Measurements from ENCODE around the gene ACSL1.

The ACSL1 gene, protein sequence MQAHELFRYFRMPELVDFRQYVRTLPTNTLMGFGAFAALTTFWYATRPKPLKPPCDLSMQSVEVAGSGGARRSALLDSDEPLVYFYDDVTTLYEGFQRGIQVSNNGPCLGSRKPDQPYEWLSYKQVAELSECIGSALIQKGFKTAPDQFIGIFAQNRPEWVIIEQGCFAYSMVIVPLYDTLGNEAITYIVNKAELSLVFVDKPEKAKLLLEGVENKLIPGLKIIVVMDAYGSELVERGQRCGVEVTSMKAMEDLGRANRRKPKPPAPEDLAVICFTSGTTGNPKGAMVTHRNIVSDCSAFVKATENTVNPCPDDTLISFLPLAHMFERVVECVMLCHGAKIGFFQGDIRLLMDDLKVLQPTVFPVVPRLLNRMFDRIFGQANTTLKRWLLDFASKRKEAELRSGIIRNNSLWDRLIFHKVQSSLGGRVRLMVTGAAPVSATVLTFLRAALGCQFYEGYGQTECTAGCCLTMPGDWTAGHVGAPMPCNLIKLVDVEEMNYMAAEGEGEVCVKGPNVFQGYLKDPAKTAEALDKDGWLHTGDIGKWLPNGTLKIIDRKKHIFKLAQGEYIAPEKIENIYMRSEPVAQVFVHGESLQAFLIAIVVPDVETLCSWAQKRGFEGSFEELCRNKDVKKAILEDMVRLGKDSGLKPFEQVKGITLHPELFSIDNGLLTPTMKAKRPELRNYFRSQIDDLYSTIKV

DNA sequence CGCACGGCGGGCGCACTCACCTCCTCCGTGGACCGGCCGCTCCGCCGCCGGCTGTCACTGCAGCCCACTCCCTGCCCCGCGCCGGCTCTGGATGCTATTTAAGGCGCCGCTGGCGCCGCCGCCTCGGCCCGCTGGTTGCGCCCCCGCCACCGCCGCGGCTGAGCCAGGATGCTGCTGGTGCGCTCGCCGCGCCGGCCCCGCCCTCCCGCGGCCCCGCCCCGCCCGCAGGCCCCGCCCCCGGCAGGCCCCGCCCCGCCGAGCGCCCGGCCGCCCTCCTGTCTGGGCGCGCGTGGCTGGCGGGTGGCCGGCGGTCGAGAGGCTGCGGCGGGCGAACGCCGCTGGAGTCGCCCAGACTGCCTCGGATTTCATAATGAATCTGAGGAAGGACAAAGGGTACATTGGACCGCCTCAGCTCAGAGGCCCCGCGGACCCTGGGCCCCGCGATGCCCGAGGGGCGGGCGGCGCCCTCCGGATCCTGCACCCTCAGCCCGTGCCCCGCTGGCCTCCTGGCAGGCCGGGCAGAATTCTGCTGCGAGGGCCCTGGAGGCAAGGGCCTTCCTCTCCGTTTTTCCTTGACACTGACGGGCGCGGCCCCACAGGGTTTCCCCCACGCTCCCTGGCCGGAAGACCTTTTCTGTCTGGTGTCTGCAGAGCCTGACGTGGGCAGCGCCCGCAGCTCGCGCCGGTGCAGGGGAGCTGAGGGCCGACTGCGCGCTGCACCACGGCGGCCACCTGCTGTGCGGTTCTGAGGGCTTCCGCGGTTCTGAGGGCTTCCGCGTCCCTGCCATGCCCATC lies at the start of gene ACSL1:
Gene ACSL1 (minus strand): TSS at position 73 of the 795 bp plus-strand sequence. CDS start 22,454 bp downstream, outside the sequence.
- DNase-seq = peak; percentile 75

DNA sequence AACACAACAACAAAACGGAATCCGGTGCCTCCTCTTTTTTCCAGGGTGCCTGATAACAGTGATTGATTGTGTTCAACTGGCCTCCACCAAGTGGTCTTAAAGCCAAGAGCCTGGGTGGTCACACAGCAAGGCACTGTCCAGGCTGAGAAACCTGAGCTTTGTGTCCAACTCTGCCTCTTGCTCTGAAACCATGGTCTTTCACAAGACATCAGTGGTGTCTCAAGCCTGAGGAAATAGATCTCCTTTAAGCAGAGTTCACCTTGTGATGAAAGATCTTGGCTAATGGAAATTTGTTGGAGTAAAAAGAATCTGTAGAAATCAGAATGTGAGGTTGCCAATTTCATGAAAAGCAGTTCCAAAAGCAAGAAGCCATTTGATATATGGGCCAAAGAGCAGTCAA lies 47.3 kb upstream of the ACSL1 start:
- DNase-seq = no peak

DNA sequence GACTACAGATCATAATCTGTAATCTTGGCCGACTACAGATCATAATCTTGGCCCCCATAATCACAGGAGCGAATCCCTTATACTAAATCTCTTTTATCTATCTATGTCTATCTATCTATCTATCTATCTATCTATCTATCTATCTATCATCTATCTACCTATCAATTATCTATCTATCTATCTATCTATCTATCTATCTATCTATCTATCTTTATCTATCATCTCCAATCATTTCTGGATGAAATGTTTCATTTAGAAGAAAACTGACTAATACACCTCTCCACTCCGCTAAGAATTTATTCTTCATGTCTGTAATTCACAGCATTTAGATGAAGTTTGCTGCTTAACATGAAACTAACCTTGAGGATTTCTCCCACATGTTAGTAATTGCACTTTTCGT lies 45.0 kb upstream of the ACSL1 start:
- no peak for DNase-seq

DNA sequence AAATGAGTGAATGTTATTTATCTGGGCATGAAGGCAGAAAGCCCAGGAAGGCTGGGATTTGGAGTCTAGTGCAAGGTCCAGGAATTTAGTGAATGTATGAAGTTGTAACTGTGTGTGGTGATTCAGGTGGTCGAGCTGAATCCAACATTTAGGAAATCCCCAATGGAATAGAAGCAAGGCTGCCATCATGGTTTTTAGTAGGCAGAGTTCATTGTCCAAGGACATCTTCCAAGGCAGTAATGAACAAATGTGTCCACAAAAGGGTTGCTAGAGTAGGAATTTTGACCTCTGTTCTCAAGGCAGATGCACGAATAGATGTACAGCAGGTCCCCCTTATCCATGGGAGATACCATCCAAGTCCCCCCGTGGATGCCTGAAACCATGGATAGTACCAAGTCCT lies 42.9 kb upstream of the ACSL1 start:
- no peak for DNase-seq

DNA sequence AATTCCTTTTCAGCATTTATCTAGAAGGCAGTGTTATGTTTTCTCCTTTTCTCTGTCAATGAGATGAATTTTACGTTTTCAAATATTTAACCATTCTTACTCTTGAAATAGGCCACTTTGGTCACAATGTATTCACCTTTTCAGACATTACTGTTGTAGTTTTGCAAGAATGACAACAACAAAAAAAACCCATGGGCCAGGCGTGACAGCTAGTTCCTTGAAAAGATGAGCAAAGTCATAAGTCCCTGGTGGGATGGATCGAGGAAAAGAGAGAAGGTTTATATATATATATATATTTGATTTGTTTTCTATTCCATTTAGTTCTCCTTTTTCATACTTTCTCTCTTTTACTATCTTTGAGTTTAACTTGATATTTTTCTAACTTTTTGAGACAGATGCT lies 38.1 kb upstream of the ACSL1 start:
- DNase-seq = no peak

DNA sequence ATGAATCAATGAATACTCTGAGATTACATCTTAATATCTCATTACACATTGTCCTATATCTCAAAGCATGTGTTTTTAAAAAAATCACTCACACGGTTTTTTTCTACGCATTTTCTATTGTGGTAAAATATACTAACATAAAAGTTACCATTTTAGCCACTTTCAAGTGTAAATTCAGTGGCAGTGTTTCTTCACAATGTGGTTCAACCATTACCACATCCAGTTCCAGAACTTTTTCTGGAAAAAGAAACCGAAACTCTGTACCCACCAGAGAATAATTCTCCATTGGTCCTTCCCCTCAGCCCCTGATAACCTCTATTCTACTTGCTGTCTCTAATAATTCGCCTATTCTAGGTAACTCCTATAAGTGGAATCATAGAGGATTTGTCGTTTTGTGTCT lies 35.3 kb upstream of the ACSL1 start:
- DNase-seq = no peak

DNA sequence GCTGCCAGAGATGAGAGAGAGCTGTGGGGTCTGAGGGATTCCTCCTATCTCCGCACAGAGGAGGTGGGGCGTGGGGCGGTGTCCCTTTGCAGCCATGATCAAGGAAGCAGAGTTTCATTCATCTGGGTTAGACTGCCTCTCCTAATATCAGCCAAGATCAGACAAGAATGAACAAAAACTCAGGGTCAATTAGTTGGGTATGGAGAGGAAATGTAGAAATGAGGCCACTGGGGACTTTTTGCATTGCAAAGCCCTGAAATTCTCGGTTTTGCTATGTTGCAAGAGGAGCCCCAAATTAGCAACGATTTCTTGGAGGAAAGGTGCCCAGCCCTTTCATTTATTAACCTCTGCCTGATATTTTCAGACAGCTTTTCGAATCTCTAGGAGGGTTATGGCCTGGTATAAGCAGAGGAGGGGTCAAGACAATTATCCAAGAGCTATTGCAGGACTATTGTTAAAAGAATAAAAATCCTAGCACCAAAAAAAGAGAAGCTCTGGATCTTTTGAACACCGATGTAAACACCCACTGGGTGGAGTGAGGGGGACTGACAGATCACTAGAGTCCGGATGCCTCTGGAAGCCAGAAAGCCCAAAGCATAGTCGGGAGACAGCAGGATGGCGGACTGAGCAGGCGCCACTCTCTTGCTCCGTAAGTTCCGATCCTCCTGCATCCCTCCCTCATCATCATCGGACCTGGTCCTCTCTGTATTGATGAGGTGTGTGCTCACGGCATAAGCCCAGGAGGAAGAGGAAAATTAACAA lies 34.4 kb upstream of the ACSL1 start:
- no peak for DNase-seq

DNA sequence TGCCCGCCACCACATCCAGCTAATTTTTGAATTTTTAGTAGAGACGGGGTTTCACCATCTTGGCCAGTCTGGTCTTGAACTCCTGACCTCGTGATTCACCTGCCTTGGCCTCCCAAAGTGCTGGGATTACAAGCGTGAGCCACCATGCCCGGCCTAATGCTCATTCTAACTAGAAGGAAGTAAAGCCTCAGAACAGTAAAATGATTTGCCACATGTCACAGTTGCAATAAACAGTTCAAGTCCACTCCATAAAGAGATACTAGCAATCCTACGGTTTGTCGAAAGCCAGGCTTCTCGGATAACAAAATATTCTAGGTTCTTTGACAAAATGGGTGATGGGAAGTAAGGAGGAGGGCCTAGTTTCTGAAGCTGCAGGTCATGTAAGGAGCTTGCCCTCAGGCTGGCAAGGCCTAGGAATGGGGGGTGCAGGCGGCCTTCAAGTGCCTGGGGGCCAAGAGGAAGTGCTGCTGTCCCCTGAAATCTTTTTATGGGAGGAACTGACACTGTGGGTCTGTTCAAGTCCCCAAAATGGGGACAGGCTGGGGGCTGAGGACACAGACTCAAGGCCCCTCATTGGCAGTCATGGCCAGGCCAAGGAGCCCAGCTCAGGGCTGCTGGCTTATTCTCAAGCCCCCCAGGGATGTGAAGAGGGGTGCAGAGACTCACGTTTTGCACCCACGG lies 31.8 kb upstream of the ACSL1 start:
- DNase-seq = no peak

DNA sequence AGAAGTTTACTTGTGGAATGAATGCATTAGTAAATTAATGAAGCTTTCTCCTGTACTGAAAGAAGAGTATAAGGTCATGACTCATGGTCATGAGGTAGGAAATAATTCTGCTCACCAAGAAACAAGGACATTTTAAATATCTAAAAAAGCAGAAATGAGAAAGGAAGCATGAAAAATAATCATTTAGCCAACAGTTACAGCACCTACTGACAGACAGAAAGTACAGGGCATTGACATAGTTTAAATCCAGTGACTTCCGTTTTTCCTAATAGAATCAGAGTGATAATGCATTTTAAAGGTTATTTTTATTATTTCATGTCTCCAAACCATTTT lies 30.5 kb upstream of the ACSL1 start:
- DNase-seq = no peak

DNA sequence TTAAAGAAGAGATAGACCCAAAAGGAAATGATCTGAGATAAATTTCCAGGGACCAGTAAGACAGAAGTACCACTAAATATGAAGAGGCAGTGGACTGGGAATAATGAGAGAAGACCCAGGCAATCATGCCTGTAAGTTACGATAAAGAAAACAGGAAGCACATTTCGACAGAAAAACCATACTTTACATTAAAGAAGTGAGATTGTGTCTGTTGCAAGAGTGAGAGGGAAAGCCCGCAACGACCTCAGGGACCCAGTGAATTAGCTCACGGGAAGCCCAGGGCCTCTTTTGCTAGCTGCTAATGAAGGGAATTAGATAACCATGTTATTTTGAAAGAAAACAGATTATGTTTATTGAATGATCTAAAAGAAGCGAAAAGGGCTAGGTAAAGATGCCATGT lies 28.9 kb upstream of the ACSL1 start:
- no peak for DNase-seq

DNA sequence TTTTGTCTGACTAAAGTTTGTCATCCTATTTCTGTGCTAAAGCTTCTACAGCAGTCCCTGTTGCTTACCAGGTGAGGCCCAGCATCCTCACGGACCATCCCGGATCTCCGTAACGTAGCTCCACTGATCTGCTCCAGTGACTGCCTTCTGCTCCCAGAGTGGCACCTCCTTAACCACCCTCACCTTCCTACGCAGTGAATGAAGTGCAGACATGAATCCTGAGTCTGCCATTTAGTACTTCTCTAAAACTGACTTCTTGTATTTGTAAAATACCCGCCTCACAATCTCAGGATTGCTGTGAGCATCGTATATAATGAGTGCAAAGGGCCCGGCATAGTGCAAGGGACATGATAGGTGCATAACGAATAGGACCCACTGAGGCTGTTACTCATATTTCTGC lies 27.7 kb upstream of the ACSL1 start:
- DNase-seq = no peak

DNA sequence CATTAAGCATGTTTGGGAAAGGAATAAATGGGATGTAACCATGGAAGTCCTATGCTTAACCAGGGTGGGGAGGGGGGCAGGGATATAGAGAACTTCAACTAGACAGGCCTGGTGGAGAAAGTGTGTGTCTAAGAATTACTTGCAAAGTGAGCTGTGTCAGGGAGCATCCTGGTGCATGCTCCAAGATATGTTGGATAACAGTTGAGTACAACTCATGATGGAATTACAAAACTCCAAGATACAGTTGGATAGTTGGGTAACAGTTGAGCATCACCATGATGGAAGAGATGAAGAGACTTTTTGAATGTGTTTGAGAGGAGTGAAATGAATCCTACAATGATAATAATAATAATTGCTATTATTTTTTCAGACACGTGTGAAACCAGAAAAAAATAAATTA lies 26.1 kb upstream of the ACSL1 start:
- DNase-seq = no peak

DNA sequence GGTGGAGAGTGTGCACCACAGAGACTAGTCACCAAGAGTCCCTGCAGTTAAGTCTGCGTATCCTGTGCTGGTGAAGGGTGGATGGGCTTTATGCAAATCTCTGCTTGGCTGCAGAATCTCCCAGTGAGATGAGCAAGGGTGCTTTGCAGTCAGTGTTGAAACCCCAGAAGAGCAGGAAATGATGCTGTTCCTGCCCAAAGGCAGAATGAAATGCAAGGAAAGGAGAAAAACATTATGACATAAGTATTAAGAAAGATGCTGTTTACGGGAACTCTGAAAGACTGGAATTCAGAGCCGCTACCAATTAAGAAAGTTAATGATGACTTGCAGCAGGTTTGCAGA lies 25.4 kb upstream of the ACSL1 start:
- DNase-seq = no peak

DNA sequence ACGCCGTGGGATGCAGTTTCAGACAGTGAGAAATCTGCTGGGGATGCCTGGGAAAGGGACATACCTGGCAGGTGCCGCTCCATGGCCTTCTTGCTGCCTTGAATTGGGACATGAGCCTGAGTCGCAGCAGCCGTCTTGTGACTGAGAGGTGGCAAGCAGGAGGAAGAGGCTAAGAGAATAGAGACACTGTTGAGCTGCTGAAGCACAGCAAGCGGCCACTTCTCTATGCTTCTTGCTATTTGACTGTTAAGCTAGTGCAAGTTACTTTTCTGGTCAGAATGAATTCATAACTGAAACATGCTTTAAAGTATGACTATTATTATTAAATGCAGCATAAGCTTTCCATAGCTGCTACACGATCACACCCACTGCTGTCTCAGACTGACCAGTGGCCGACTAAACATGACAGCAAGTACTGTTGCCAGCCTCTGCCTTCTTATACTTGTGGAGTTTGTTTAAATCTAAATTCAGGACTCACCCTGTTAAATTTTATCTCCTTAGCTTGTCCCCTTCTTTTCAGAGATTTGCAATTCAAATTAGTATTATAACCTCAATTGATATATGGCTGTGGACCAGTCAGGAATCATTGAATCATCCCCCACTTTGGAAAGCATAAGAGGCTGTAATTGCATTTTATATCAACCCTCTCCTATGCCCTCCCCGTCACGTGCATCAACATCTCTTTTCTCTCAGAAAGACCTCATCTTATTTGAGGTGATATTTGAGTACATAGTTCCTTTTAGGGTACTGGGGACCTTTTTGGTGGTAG lies 24.8 kb upstream of the ACSL1 start:
- DNase-seq = no peak

DNA sequence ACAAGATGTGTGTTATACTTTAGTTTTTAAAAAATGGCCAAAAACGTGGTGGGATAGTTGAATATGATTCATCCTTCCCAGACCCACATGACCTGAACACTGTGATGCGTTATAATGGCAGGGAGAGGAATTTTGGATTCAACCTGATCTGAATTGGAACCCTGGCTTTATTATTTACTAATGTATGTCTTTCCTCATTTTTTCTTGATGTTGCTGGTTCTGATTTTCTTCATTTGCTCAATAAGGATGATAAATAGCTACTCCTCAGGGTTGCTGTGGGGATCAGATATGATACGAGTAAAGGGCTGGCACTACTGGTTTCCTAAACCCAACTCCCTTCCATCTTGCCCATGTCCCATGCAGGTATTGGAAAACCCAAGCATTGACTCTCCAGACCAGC lies 24.2 kb upstream of the ACSL1 start:
- no peak for DNase-seq

DNA sequence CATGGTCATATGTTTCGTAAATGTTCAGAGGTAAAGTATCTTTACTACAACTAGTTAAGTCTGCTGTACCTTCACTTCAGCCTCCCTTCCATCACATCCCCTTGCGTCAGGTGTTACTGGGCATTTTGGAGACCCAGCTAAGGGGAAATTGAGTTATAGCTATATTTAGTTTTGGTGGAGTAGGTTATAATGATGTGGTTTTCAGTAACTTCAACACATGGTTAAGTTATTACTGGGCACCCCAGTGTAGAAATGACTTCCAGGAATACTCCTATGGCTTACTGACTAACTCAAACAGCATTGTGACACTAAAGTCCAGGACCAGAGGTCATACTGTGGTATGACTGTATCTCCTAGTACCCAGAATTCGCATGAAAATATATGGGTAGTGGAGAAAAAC lies 23.4 kb upstream of the ACSL1 start:
- DNase-seq = no peak

DNA sequence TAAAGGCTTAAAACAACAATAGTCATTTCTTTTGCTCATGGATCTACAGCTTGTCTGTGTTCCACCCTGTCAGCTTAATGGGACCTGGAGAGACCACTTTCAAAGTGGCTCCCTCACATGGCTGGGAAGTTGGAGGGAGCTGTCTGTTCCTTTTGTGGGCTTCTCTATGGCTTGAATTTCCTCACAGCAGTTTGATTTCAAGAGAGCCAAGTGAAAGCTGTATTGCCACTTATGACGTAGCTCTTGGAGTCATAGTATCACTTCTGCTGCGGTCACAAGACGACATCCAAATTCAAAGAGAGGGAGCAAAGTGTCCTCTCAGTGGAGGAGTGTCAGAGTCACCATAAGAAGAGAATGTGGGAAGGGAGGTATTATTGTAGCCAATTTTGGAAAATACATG lies 22.7 kb upstream of the ACSL1 start:
- DNase-seq = no peak

DNA sequence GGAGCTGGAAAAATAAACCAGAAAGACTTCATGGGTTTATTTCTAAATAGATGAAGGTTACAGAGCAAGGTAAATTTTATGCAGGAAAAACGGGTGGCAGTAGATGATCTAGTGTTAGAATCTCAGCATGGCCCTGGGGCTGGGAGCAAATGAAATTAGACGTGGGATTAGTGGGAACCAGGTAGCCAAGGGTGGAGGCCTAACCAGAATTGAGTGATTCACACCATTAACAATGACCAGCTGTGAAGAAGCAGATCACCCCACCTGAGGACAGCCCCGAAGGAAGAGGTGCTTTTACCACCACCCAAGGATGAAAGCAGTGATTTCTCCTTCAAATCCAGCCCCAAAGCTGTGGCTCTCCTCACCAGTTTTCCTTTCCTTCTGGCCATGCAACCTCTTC lies 20.8 kb upstream of the ACSL1 start:
- no peak for DNase-seq

DNA sequence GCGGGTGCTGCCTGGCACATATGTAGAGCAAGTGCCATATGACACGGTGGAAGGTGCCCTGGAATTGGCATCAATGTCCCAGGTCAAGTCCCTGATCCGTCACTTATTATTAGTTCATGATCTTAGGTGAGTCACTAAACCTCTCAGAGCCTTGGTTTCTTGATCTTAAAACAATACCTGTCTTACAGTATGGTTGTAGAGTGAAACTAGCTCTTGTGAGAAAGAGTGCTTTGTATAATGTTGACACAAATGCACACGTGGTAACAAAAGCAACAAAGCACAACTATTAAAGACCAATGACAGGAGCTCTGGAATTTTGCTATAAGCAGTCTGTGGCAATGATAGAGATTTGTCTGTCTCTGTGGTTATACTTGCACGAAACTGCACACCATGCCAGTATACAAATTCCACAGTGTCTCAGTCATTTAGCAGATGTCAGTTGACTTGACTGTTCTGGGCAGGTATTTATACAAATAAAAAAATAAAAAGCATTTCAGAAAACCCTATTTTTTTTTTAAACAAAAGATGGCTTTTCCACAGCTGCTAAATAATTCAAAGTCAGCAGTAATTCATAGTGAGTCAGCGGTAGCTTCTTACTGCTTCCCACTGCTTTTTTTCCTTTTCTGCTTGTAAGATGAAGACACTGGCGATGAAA lies 19.7 kb upstream of the ACSL1 start:
- no peak for DNase-seq

DNA sequence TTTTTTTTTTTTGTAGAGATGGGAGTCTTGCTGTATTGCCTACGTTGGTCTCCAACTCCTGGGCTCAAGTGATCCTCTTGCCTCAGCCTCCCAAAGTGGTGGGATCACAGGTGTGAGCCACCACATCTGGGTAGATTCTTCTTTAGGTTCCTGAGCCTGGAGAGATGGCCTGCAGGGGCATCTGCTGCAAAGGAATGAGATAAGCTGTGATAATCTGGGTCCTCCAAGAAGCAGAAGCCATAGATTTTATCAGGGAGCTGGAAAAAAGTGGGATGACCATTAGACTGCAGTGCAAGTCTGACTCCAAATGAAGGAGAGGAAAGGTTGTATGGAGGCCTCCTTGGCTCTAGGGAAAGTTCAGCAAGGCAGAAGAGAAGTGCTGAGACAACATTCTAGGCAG lies 19.0 kb upstream of the ACSL1 start:
- DNase-seq = no peak

DNA sequence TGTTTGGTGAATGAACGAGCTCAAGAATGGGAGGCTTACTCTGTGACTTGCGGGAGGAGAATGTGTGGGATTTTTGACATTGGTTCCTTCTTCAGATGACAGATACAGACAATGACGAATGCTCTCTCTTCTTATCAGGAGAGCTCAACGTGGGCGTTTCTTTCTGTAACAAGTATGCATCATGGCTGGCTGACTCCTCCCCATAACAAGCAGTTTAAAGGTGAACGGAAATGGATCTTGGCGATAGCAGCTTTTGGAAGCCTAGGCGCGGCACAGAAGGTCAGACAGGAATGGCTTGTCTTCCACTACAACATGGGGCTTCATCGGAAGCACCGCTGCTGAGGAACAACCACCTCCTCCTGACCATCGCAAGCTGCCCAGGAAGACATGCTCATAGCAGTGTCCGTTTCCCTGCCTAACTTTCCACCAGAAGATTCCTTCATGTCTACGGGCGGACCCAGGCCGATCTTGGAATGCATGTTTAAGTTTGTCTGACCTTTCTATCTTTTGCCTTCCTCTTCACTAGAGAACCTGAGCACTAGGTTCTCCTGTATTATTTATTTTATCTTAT lies 18.3 kb upstream of the ACSL1 start:
- no peak for DNase-seq
